AG08396 (cell line): ENCODE data around the gene RBMS3.
A peak's percentile ranks its signal among the peaks of the same experiment; 100 is the strongest.
"Not testable (repeated sequence)": the region's sequence is repeated elsewhere in the genome, so short reads cannot be mapped to it uniquely, and the experiment has no call there.

Source experiments
- DNase-seq: peaks from one replicate; pipeline ENCODE4 v3.0.0; 2012; ENCODE audit warnings: low spot score, mixed read lengths

RBMS3 gene

GRCh38 chr3:29777869-29778268 lies 497.0 kb downstream of the RBMS3 start:
- no peak for DNase-seq

GRCh38 chr3:29789686-29790085 lies 508.8 kb downstream of the RBMS3 start:
- no peak for DNase-seq

- no peak for DNase-seq
Observed at GRCh38 chr3:29796808-29797207, 515.9 kb downstream of the RBMS3 start.

GRCh38 chr3:29802057-29802456 lies 521.2 kb downstream of the RBMS3 start:
- no peak for DNase-seq

- no peak for DNase-seq
Observed at GRCh38 chr3:29804044-29804443, 523.2 kb downstream of the RBMS3 start.

- DNase-seq, result no peak
Observed at GRCh38 chr3:29805757-29806156, 524.9 kb downstream of the RBMS3 start.

- not testable (repeated sequence) for DNase-seq
Observed at GRCh38 chr3:29808324-29808723, 527.5 kb downstream of the RBMS3 start.

- DNase-seq, result peak; percentile 25
Observed at GRCh38 chr3:29822071-29822470, 541.2 kb downstream of the RBMS3 start.

- no peak for DNase-seq
Observed at GRCh38 chr3:29823233-29823632, 542.4 kb downstream of the RBMS3 start.

GRCh38 chr3:29826712-29827111 lies 545.8 kb downstream of the RBMS3 start:
- no peak for DNase-seq

GRCh38 chr3:29827756-29828155 lies 546.9 kb downstream of the RBMS3 start:
- no peak for DNase-seq

GRCh38 chr3:29829340-29829739 lies 548.5 kb downstream of the RBMS3 start:
- DNase-seq, result no peak

GRCh38 chr3:29850641-29851040 lies 569.8 kb downstream of the RBMS3 start:
- no peak for DNase-seq

GRCh38 chr3:29852767-29853166 lies 571.9 kb downstream of the RBMS3 start:
- DNase-seq, result no peak

- DNase-seq, result no peak
Observed at GRCh38 chr3:29853841-29854397, 573.0 kb downstream of the RBMS3 start.

GRCh38 chr3:29854821-29855220 lies 574.0 kb downstream of the RBMS3 start:
- no peak for DNase-seq

GRCh38 chr3:29859726-29860270 lies 578.9 kb downstream of the RBMS3 start:
- DNase-seq, result no peak

- DNase-seq, result no peak
Observed at GRCh38 chr3:29864809-29865208, 583.9 kb downstream of the RBMS3 start.

GRCh38 chr3:29868543-29869101 lies 587.8 kb downstream of the RBMS3 start:
- no peak for DNase-seq

- no peak for DNase-seq
Observed at GRCh38 chr3:29870136-29870535, 589.3 kb downstream of the RBMS3 start.

GRCh38 chr3:29871087-29871486 lies 590.2 kb downstream of the RBMS3 start:
- no peak for DNase-seq

- DNase-seq, result no peak
Observed at GRCh38 chr3:29880809-29881208, 599.9 kb downstream of the RBMS3 start.

- no peak for DNase-seq
Observed at GRCh38 chr3:29887451-29887850, 606.6 kb downstream of the RBMS3 start.

- peak; percentile 7 for DNase-seq
Observed at GRCh38 chr3:29889215-29889614, 608.3 kb downstream of the RBMS3 start.
